ENCODE measurements around the gene CCDC137.

CCDC137 gene

GRCh38 chr17:81685108-81685507, 18.6 kb downstream of the CCDC137 start:
- H3K36me3 ChIP-seq (ENCODE audit: control insufficient read depth in 2 of 2, insufficient read depth in 1 of 2, low read length in 2 of 2) = peaks cover 6 to 67% of the 10 kb centered on the region in 2 experiments; a peak in 2 of 3 replicates
- H3K4me1 ChIP-seq (ENCODE audit: control insufficient read depth, insufficient read depth, low read length) = peaks cover 4% of the 10 kb centered on the region
- POLR2A ChIA-PET = interaction anchor here (0.9 to 6.6 kb wide), 7 partner anchors 10 to 181 kb away, joined by 3 to 109 read pairs (median 18); partner anchors contain the start of genes CCDC137, MRPL12, OXLD1 and PDE6G
- H3K4me3 ChIP-seq (ENCODE audit: low read depth, low read length) = peak overlapping the region; percentile 75
- no peaks in the 10 kb centered on the region for H3K9me3 ChIP-seq (ENCODE audit: control insufficient read depth, insufficient read depth, low read depth, low read length)
- CTCF ChIA-PET = interaction anchor here (0.6 to 2.1 kb wide), 3 partner anchors 10 to 540 kb away, joined by 3 to 7 read pairs (median 4); no protein-coding TSS in a partner anchor
- H3K27ac ChIP-seq (ENCODE audit: extremely low read depth, low read depth, low read length) = peak overlapping the region; percentile 78; the same call in 1 of the 2 replicates
- no peak for TF ChIP-seq ZNF558 (tag by site-specific recombination; IDR thresholded peaks at IDR 0.05)
- no peak for TF ChIP-seq ZNF585B (tag by site-specific recombination; IDR thresholded peaks at IDR 0.05)
- TF ChIP-seq ZIC2 (tag by site-specific recombination; IDR thresholded peaks at IDR 0.05) = peak; percentile 48
- no peak for TF ChIP-seq ZNF157 (tag by site-specific recombination; IDR thresholded peaks at IDR 0.05)
- TF ChIP-seq ZNF202 (tag by site-specific recombination; IDR thresholded peaks at IDR 0.05; ENCODE audit: borderline replicate concordance) = no peak
- TF ChIP-seq REPIN1 (tag by site-specific recombination; IDR thresholded peaks at IDR 0.05; ENCODE audit: low read depth) = no peak
- TF ChIP-seq ZNF501 (tag by site-specific recombination; IDR thresholded peaks at IDR 0.05) = no peak
- TF ChIP-seq ZNF510 (tag by site-specific recombination; IDR thresholded peaks at IDR 0.05; ENCODE audit: insufficient replicate concordance) = no peak
- no peak for TF ChIP-seq ZXDB (tag by site-specific recombination; IDR thresholded peaks at IDR 0.05)
- no peak for TF ChIP-seq ZNF221 (tag by site-specific recombination; IDR thresholded peaks at IDR 0.05; ENCODE audit: borderline replicate concordance)
- no peak for TF ChIP-seq PRDM10 (tag by site-specific recombination; IDR thresholded peaks at IDR 0.05)
- TF ChIP-seq SP2 (tag by site-specific recombination; IDR thresholded peaks at IDR 0.05) = peak; percentile 49
- peak; percentile 24; the same call in 1 of the 2 replicates for TF ChIP-seq SP3 (tag by site-specific recombination; IDR thresholded peaks at IDR 0.05)
- TF ChIP-seq KLF8 (tag by site-specific recombination; IDR thresholded peaks at IDR 0.05) = 0 out of 2 replicates have a peak, but pooled peaks have one; percentile 25
- TF ChIP-seq ZNF521 (tag by site-specific recombination; IDR thresholded peaks at IDR 0.05) = no peak
- TF ChIP-seq ZNF426 (tag by site-specific recombination; IDR thresholded peaks at IDR 0.05) = no peak
- no peak for TF ChIP-seq ZBTB7A (tag by site-specific recombination; IDR thresholded peaks at IDR 0.05; ENCODE audit: low read depth)
- no peak for TF ChIP-seq ZNF133 (tag by site-specific recombination; IDR thresholded peaks at IDR 0.05)
- no peak for TF ChIP-seq ZSCAN18 (tag by site-specific recombination; IDR thresholded peaks at IDR 0.05)
- no peak for TF ChIP-seq ZNF354C (tag by site-specific recombination; IDR thresholded peaks at IDR 0.05; ENCODE audit: borderline replicate concordance, low read depth)
- no peak for TF ChIP-seq ZNF658 (tag by site-specific recombination; IDR thresholded peaks at IDR 0.05)
- no peak for TF ChIP-seq ZNF302 (tag by site-specific recombination; IDR thresholded peaks at IDR 0.05; ENCODE audit: low read depth)
- TF ChIP-seq PRDM6 (tag by site-specific recombination; IDR thresholded peaks at IDR 0.05) = no peak
- no peak for TF ChIP-seq SCRT2 (tag by site-specific recombination; IDR thresholded peaks at IDR 0.05)
- TF ChIP-seq ZNF768 (tag by site-specific recombination; IDR thresholded peaks at IDR 0.05) = peak; percentile 48; the same call in 1 of the 2 replicates
- no peak for TF ChIP-seq ZNF843 (tag by site-specific recombination; IDR thresholded peaks at IDR 0.05)
- no peak for TF ChIP-seq ZNF707 (tag by site-specific recombination; IDR thresholded peaks at IDR 0.05)
- no peak for TF ChIP-seq ZNF530 (tag by site-specific recombination; IDR thresholded peaks at IDR 0.05; ENCODE audit: low read depth)
- peak; percentile 28; the same call in 1 of the 2 replicates for TF ChIP-seq ZBTB48 (tag by site-specific recombination; IDR thresholded peaks at IDR 0.05)
- no peak for TF ChIP-seq ZNF140 (tag by site-specific recombination; IDR thresholded peaks at IDR 0.05)
- no peak for TF ChIP-seq ZNF26 (tag by site-specific recombination; IDR thresholded peaks at IDR 0.05)
- no peak for TF ChIP-seq ZNF791 (tag by site-specific recombination; IDR thresholded peaks at IDR 0.05)

All from HEK293 (cell line).